ENCODE measurements around the gene FAM168A. TPM values are rescaled to one million over a fixed set of nuclear protein-coding genes. Genes with fewer than 3 reads are reported as not detected.

FAM168A gene
- total and polyA plus RNA-seq, 9 of the 15 experiments (the other 6 are each of a cell fraction or from before 2014, with no cell fraction given) = 0.44 to 7.2 (median 2.9) TPM

DNA sequence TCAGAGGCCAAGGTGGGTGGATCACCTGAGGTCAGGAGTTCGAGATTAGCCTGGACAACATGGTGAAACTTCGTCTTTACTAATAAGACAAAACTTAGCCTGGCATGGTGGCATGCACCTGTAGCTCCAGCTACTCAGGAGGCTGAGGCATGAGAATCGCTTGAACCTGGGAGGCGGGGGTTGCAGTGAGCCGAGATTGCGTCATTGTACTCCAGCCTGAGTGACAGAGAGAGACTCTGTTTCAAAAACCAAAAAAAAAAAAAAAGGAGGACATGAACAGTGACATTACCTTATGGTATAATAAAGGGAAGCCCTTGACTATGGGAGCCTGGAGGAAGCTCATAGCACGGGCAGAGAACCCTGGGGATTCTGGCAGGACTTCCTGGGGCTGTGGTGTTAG is 32.0 kb upstream of the FAM168A start (continued):
- TF ChIP-seq, protein P1, sequence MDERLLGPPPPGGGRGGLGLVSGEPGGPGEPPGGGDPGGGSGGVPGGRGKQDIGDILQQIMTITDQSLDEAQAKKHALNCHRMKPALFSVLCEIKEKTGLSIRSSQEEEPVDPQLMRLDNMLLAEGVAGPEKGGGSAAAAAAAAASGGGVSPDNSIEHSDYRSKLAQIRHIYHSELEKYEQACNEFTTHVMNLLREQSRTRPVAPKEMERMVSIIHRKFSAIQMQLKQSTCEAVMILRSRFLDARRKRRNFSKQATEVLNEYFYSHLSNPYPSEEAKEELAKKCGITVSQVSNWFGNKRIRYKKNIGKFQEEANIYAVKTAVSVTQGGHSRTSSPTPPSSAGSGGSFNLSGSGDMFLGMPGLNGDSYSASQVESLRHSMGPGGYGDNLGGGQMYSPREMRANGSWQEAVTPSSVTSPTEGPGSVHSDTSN (CRISPR knock-in tag; IDR thresholded peaks at IDR 0.05; ENCODE audit: low read depth) = no peak
- TF ChIP-seq, protein P1 (tag; conservative IDR thresholded peaks at IDR 0.05; ENCODE audit: low read depth) = peak; percentile 28; the same call in 1 of the 2 replicates
- TF ChIP-seq KLF1 (tag; IDR thresholded peaks at IDR 0.05) = no peak
- TF ChIP-seq HMG20B (CRISPR knock-in tag; IDR thresholded peaks at IDR 0.05) = no peak
- TF ChIP-seq CEBPB (tag; IDR thresholded peaks at IDR 0.05) = peak; percentile 75
- TF ChIP-seq PHF8 (IDR thresholded peaks at IDR 0.05; ENCODE audit: borderline replicate concordance, low read length) = no peak
- no peak for TF ChIP-seq PRMT5 (CRISPR knock-in tag; IDR thresholded peaks at IDR 0.05)

DNA sequence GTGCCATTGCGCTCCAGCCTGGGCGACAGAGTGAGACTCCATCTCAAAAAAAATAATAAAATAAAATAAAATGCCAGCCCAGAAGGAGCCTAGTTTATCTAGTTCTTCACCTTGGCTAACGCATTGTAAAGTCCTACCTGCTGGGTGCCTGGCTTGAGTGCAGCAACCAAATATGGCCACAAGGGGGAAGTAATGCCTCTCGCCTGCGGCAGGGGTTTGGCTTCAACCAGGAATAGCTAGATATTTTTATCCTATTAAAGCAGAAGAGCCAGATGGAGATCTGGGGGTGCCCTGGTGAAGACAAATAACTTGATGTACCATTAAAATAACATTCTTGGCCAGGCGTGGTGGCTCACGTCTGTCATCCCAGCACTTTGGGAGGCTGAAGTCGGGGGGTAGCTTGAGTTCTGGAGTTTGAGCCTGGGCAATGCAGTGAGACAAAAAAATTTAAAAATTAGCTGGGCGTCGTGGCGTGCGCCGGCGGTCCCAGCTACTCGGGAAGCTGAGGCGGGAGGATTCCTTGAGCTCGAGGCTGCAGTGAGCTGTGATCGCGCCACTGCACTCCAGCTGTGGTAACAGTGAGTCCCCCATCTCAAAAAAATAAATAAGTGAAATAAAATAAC is 27.9 kb upstream of the FAM168A start:
- H3K27ac ChIP-seq (ENCODE audit: extremely low read depth, low read depth, low read length) = no peak overlapping the region
- FAIRE-seq = peak; percentile 87
- H3K9me3 ChIP-seq (replicated peaks; ENCODE audit: control insufficient read depth, insufficient read depth, low read depth, low read length) = no peaks in the 10 kb centered on the region
- WGBS (ENCODE audit: insufficient coverage, low coverage, missing lambda C conversion rate) = 3% methylated on average over 19 of the region's 19 CpGs
- no peak overlapping the region for H3K4me3 ChIP-seq
- H2AFZ ChIP-seq (ENCODE audit: low read depth, low read length) = peak overlapping the region; percentile 75
- no peaks in the 10 kb centered on the region for H3K9me1 ChIP-seq (ENCODE audit: control insufficient read depth, insufficient read depth, low read length)
- intact Hi-C loops (cut with micrococcal nuclease) = loop anchor here (1.0 kb wide), 2 partner anchors 34 to 305 kb away; no protein-coding TSS in a partner anchor
- ATAC-seq = peak; percentile 94
- peaks cover 0 to 5% of the 10 kb centered on the region in 2 experiments; a peak in 2 of 5 replicates for H3K4me1 ChIP-seq (replicated peaks in 1 of 2; ENCODE audit: control insufficient read depth in 2 of 2, insufficient read depth in 2 of 2, low read length in 2 of 2)
- H3K4me2 ChIP-seq (ENCODE audit: insufficient read depth, low read length) = no peak overlapping the region
- in situ Hi-C loops (cut with MboI) = no loop called here
- ChIA-PET CTCF (ENCODE audit: low intra/inter-chr PET ratio) (interaction anchor here (1.0 to 2.1 kb wide), 3 partner anchors 35 to 306 kb away, joined by 3 to 22 read pairs (median 13); no protein-coding TSS in a partner anchor), POLR2A (interaction anchor here (0.6 to 1.4 kb wide), 7 partner anchors 11 to 982 kb away, joined by 3 to 11 read pairs (median 4); no protein-coding TSS in a partner anchor)
- H3K79me2 ChIP-seq (ENCODE audit: control insufficient read depth, insufficient read depth, low read length) = no peaks in the 10 kb centered on the region
- peak overlapping the region in 1 of 2 experiments; percentile 65; a peak in 2 of 4 replicates for H3K9ac ChIP-seq (ENCODE audit: insufficient read depth in 1 of 2, low read depth in 2 of 2, low read length in 2 of 2)
- no TSS peak for BruUV-seq (replicated peaks)
- H3K36me3 ChIP-seq (ENCODE audit: control insufficient read depth, insufficient read depth, low read length) = no peaks in the 10 kb centered on the region
- peaks cover 5% of the 10 kb centered on the region in 2 experiments; a peak in 3 of 5 replicates for H3K27me3 ChIP-seq (ENCODE audit: control insufficient read depth in 2 of 2, insufficient read depth in 2 of 2, low read length in 2 of 2)
- no peaks in the 10 kb centered on the region for H4K20me1 ChIP-seq (replicated peaks; ENCODE audit: control insufficient read depth, insufficient read depth, low read length)
- peak; percentile 80 to 83 (median 82) for DNase-seq (ENCODE audit: extremely low read depth in 1 of 4, low spot score in 3 of 4)
- TF ChIP-seq MTF1 (CRISPR knock-in tag; IDR thresholded peaks at IDR 0.05; ENCODE audit: borderline replicate concordance) (no peak), SREBF1 (IDR thresholded peaks at IDR 0.05; ENCODE audit: borderline replicate concordance, low read depth, low read length) (no peak), CTBP1 (IDR thresholded peaks at IDR 0.05; ENCODE audit: borderline replicate concordance) (no peak; the same call in 1 of the 2 replicates), FOXA1 (IDR thresholded peaks at IDR 0.05; ENCODE audit: borderline replicate concordance) (no peak), TBP (optimal IDR thresholded peaks at IDR 0.05; ENCODE audit: low read depth, low read length) (no peak), FOXA3 (CRISPR knock-in tag; conservative IDR thresholded peaks at IDR 0.05 in 1 of 2, IDR thresholded peaks at IDR 0.05 in 1 of 2) (no peak), RAD21 (CRISPR knock-in tag; conservative IDR thresholded peaks at IDR 0.05 in 1 of 2, IDR thresholded peaks at IDR 0.05 in 1 of 2) (peak; percentile 61 to 90)
- TF ChIP-seq, protein P2, sequence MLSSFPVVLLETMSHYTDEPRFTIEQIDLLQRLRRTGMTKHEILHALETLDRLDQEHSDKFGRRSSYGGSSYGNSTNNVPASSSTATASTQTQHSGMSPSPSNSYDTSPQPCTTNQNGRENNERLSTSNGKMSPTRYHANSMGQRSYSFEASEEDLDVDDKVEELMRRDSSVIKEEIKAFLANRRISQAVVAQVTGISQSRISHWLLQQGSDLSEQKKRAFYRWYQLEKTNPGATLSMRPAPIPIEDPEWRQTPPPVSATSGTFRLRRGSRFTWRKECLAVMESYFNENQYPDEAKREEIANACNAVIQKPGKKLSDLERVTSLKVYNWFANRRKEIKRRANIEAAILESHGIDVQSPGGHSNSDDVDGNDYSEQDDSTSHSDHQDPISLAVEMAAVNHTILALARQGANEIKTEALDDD (IDR thresholded peaks at IDR 0.05) = no peak
